SW 1271 (cell line): ENCODE results near the gene MEGF6.
"Not testable (repeated sequence)": the region's sequence is repeated elsewhere in the genome, so short reads cannot be mapped to it uniquely, and the experiment has no call there.

Source experiments
- DNase-seq, 2 experiments: peaks; one replicate each; lab custom pipeline; 2025; lab: John Stamatoyannopoulos, UW

The MEGF6 gene

GRCh38 chr1:3575515-3575914, 35.8 kb downstream of the MEGF6 start:
- DNase-seq = not testable (repeated sequence)

- no peak for DNase-seq
Observed at GRCh38 chr1:3573500-3573899, 37.8 kb downstream of the MEGF6 start.

GRCh38 chr1:3572638-3573037, 38.7 kb downstream of the MEGF6 start:
- not testable (repeated sequence) for DNase-seq

GRCh38 chr1:3571263-3571662, 40.0 kb downstream of the MEGF6 start:
- no peak for DNase-seq

- DNase-seq = no peak
Observed at GRCh38 chr1:3570066-3570986, 41.0 kb downstream of the MEGF6 start.

- no peak for DNase-seq
Observed at GRCh38 chr1:3569436-3569835, 41.9 kb downstream of the MEGF6 start.

GRCh38 chr1:3568815-3569435, 42.4 kb downstream of the MEGF6 start:
- DNase-seq = no peak

GRCh38 chr1:3566951-3567804, 44.1 kb downstream of the MEGF6 start:
- DNase-seq = no peak

- no peak for DNase-seq
Observed at GRCh38 chr1:3566003-3566885, 45.1 kb downstream of the MEGF6 start.

GRCh38 chr1:3564921-3565831, 46.1 kb downstream of the MEGF6 start:
- no peak for DNase-seq

- DNase-seq = no peak
Observed at GRCh38 chr1:3563610-3564009, 47.7 kb downstream of the MEGF6 start.

- no peak for DNase-seq
Observed at GRCh38 chr1:3563125-3563524, 48.2 kb downstream of the MEGF6 start.

GRCh38 chr1:3562712-3563111, 48.6 kb downstream of the MEGF6 start:
- no peak for DNase-seq

GRCh38 chr1:3561702-3562101, 49.6 kb downstream of the MEGF6 start:
- DNase-seq = no peak

GRCh38 chr1:3560981-3561380, 50.3 kb downstream of the MEGF6 start:
- no peak for DNase-seq

GRCh38 chr1:3560251-3560871, 50.9 kb downstream of the MEGF6 start:
- DNase-seq = no peak

GRCh38 chr1:3558036-3558726, 53.1 kb downstream of the MEGF6 start:
- no peak for DNase-seq

- no peak for DNase-seq
Observed at GRCh38 chr1:3557366-3557765, 53.9 kb downstream of the MEGF6 start.

GRCh38 chr1:3556336-3556735, 55.0 kb downstream of the MEGF6 start:
- no peak for DNase-seq
